Lower leg skin (tissue), 4 donors: Measurements from ENCODE around the gene SF3A1. TPM values are rescaled to one million over a fixed set of nuclear protein-coding genes. Genes with fewer than 3 reads are reported as not detected.

Source experiments
- DNase-seq, 2 donors: peaks; one replicate each; pipeline ENCODE4 v3.0.0-alpha.2; 2019; ENCODE audit warnings: low spot score in 2 of 2
- H3K4me3 ChIP-seq: fragments of 200-600 bp; sonication (generic); 2 replicates; pipeline ENCODE4 v1.5.1; 2017; ENCODE audit warnings: mild to moderate bottlenecking, low read depth; ENCODE audit not compliant: poor library complexity, severe bottlenecking
- POLR2A ChIP-seq, 2 donors: fragments of 450-650 bp; IDR thresholded peaks; one replicate each; pipeline ENCODE4 v1.6.1; 2016 to 2017; ENCODE audit warnings: antibody characterized with exemption in 2 of 2, mild to moderate bottlenecking in 1 of 2, moderate library complexity in 1 of 2
- WGBS, 2 donors: methylation state at CpG; one replicate each; pipeline ENCODE4 v1.1.5; 2018; 5-methylcytosine and 5-hydroxymethylcytosine counted together
- intact Hi-C: fragments of 100-400 bp; cut with DNase I; formaldehyde crosslinking; loops from one replicate; pipeline ENCODE4 v1.15.0; 2023; ENCODE audit warnings: low total_unique reads
- total RNA-seq, 4 donors: library from RNA; depleted of rRNA; stranded (reverse); fragments of >200 nt; gene quantifications; one replicate each; pipeline ENCODE4 v1.1.0, GENCODE V29; 2016
- TF ChIP-seq, protein P1 (sequence below), 3 donors: fragments of 450-650 bp; IDR thresholded peaks; one replicate each; pipeline ENCODE4 v1.5.1; 2016; ENCODE audit warnings: antibody characterized with exemption in 3 of 3, mild to moderate bottlenecking in 3 of 3, moderate library complexity in 2 of 3

SF3A1 gene
- total RNA-seq, 4 donors from 2014 or later = 72.4 to 169 (median 114) TPM

DNA sequence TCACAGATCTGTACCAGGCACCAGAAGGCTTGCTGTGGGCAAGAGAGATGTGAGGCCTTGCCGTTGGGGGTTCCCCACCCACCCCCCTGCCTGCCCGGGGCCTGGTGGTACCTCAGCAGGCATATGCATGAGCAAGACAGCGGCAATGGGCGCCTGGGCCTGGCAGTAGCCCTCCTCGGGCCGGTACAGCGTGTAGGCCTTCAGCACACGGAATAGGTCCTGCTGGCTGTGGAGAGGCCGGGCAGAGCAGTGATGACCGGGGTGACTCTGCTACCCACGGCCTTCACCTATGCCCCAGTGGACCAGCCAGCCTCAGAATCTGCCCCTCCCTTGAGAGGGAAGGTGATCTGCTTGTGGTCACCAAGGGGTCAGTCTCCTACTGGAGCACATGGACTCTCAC, 61.9 kb downstream of the SF3A1 start:
- DNase-seq = no peak
- TF ChIP-seq, protein P1, sequence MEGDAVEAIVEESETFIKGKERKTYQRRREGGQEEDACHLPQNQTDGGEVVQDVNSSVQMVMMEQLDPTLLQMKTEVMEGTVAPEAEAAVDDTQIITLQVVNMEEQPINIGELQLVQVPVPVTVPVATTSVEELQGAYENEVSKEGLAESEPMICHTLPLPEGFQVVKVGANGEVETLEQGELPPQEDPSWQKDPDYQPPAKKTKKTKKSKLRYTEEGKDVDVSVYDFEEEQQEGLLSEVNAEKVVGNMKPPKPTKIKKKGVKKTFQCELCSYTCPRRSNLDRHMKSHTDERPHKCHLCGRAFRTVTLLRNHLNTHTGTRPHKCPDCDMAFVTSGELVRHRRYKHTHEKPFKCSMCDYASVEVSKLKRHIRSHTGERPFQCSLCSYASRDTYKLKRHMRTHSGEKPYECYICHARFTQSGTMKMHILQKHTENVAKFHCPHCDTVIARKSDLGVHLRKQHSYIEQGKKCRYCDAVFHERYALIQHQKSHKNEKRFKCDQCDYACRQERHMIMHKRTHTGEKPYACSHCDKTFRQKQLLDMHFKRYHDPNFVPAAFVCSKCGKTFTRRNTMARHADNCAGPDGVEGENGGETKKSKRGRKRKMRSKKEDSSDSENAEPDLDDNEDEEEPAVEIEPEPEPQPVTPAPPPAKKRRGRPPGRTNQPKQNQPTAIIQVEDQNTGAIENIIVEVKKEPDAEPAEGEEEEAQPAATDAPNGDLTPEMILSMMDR (IDR thresholded peaks at IDR 0.05) = no peak
- TF ChIP-seq POLR2A (IDR thresholded peaks at IDR 0.05) = no peak
- WGBS, 2 donors = 88% methylated on average over 3 to 9 of the region's 11 CpGs
- H3K4me3 ChIP-seq = no peak overlapping the region
- intact Hi-C loops = no loop called here

DNA sequence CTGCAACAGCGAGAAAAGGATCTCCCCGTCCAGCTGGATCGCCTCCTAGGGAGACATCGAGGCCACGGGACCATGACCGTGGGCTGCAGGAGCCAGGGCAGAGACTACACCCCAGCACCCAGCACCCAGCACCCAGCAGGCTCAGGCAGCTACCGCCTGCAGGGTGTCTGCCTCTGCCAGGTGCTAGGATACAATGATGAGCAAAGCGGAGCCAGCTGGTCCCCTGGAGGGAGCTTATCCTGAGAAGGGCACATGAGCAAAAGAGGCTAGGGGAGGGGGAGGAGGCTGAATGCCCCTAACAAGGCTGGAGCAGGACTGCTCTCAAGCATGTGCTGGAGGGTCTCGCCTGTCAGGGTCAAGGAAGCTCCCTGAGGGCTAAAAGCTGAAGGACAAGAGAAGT, 62.6 kb downstream of the SF3A1 start:
- no peak overlapping the region for H3K4me3 ChIP-seq
- WGBS, 2 donors = 67 to 86% methylated on average over 6 to 9 of the region's 9 CpGs
- DNase-seq = no peak
- TF ChIP-seq, protein P1 (IDR thresholded peaks at IDR 0.05) = no peak
- no peak for TF ChIP-seq POLR2A (IDR thresholded peaks at IDR 0.05)
- intact Hi-C loops = no loop called here

DNA sequence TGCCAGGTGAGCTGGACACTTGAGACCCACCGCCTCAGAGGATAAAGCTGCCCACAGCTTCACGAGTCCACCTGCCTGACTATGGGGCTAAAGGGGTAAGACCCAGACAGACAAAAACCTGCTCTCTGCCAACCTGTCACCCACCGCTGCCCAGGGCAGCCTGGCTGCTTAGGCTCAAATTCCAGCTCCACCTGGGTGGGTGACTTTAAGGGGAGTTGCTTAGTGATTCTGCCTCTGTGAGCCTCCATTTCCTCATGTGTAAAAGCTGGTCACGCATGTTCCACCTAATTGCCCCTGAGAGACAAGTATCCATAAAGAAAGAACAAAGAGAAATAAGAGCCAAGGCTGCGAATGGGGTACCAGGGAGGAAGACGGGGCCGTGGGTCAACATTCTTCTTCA, 63.7 kb downstream of the SF3A1 start:
- TF ChIP-seq, protein P1 (IDR thresholded peaks at IDR 0.05) = no peak
- TF ChIP-seq POLR2A (IDR thresholded peaks at IDR 0.05) = no peak
- H3K4me3 ChIP-seq = no peak overlapping the region
- intact Hi-C loops = no loop called here
- DNase-seq = no peak
- WGBS, 2 donors = 75 to 79% methylated on average over 7 of the region's 7 CpGs

DNA sequence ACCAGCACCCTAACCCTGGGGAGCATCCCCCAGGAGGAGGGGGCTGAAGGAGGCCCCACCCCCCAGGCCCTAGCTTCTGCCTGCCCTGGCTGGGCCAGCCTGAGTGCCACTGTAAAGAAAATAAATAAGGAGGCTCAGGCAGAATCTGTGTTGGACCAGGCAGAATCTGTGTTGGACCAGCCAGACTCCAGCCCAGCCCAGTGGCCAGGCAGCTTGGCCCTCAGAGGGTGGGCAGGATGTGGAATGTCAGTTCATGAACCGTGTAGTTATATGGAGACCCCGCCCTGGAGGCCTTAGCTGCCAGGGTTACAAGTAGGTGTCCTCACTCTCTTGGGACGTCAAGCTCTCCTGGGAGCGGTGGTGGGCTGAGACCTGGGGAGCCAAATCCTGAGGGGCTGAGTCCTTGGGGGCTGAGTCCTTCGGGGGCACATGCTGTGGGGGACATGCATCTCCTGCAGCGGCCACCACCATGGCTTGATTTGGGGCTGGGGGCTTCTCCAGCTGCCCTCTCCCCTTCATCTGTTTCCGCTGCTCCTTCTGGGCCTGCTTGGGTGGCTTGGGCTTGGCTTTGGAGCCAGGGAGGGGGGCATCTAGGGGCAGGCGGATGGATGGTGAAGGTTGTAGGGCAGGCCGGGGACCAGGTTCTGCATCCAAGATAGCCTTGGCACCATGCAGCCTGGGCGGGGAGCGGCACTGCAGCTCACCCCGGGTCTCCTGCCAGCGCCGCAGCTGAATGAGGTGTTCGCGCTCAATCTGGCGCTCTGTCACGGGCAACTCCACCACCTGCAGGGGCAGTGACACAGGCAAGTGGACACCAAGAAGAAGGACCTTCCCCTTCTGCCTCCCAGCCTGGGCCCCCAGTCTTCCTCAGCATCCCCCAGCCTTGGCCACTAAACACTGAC, 64.4 kb downstream of the SF3A1 start:
- no peak for TF ChIP-seq POLR2A (IDR thresholded peaks at IDR 0.05)
- TF ChIP-seq, protein P1 (IDR thresholded peaks at IDR 0.05) = no peak
- 68 to 72% methylated on average over 14 to 18 of the region's 18 CpGs for WGBS, 2 donors
- no peak overlapping the region for H3K4me3 ChIP-seq
- intact Hi-C loops = no loop called here
- DNase-seq = no peak

DNA sequence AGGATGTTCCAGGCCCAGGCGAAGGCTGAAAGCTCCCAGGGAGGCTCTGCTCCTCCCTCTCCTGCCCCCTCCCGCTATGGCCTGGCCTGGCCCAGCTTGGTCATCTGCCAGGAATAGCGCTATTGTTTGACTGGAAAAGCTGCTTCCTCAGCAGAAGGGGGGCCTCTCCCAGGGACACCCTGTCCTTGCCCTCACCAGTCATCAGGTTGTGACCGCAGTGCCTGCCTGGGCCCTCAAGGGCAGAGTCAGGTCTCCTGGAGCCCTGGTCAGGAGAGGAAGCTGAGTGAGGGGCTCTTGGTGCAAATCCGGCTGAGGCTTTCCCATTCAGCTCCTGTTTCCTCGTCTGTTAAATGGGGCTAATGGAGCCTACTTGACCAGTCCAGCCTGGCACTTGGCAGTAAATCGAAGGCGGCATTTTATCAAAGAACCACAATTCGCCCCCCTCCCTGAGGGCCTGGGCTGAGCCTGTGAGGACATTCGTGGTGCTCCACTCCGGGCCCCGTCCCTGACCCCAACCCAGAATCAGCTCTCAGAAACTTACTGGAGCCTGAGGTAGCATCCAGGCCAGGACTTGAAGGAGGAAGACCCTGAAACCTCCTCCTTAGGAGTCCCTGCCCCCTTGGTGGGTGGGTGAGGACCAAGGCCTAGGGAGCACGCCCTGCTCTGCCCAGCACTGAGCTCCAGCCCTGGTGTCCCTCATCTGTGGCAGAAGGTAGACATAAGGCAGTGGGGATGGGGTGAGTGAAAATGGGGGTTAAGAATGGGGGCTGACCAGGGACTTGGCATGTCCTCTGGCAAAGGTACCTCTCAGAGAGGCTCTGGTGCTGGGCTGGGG, 65.4 kb downstream of the SF3A1 start:
- intact Hi-C loops = no loop called here

More for the DNA sequence above, 65.4 kb downstream of the SF3A1 start:
- no peak overlapping the region for H3K4me3 ChIP-seq
- TF ChIP-seq POLR2A (IDR thresholded peaks at IDR 0.05) = no peak
- TF ChIP-seq, protein P1 (IDR thresholded peaks at IDR 0.05) = no peak
- WGBS, 2 donors = 54 to 57% methylated on average over 12 to 13 of the region's 13 CpGs
- peak; percentile 88 to 98 for DNase-seq
